Measurements from ENCODE around the gene TMEM129.

DNA sequence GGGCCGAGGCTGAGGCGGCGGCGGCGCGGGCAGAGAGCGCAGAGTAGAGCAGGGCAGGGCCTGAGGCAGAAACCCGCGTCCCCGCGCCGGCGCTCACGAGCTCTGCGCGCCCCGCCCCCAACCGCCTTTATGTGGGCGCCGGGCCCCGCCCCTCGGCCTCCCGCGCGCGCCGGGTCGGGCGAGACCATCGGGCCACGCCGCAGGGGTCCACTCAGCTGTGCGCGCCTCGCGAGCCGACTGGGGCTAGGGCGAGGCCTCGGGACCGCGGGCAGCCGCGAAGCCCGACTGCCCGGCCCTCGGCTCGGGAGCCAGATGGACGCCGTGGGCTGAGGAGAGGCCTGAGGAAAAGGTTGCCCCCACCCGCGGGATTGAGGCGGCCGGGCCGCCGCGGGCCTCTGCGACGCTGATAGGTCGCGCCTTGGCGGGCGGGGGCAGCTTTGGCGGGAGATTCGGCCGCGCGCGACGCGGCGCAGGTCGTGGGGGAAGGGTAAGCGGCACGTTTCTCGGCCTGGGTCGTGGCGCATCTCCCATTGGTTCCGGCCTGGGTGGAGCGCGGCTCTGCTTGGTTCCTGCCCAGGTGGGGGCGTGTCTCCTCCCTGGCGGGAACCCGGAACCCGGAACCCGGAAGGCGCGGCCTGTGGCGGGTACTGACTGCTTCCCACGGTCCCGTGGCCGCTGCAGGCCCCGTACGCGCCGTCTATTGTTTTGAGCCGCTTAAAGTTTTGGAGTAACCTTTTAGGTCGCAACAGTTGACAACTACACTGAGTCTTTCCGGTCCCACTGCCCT lies 8.7 kb downstream of the TMEM129 start, which contains the start of gene SLBP:
- TF ChIP-seq EZH2 (IDR thresholded peaks at IDR 0.05; ENCODE audit: low read depth) = no peak
- TF ChIP-seq, protein P1, sequence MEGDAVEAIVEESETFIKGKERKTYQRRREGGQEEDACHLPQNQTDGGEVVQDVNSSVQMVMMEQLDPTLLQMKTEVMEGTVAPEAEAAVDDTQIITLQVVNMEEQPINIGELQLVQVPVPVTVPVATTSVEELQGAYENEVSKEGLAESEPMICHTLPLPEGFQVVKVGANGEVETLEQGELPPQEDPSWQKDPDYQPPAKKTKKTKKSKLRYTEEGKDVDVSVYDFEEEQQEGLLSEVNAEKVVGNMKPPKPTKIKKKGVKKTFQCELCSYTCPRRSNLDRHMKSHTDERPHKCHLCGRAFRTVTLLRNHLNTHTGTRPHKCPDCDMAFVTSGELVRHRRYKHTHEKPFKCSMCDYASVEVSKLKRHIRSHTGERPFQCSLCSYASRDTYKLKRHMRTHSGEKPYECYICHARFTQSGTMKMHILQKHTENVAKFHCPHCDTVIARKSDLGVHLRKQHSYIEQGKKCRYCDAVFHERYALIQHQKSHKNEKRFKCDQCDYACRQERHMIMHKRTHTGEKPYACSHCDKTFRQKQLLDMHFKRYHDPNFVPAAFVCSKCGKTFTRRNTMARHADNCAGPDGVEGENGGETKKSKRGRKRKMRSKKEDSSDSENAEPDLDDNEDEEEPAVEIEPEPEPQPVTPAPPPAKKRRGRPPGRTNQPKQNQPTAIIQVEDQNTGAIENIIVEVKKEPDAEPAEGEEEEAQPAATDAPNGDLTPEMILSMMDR (conservative IDR thresholded peaks at IDR 0.05) = no peak

All from PC-9 (cell line).